GM13976 (cell line): ENCODE measurements around the gene EIF3B.

Experiments
- DNase-seq: peaks from one replicate; pipeline ENCODE4 v3.0.0; 2012; ENCODE audit warnings: low spot score
- in situ Hi-C: fragments of 300-500 bp; cut with MboI; formaldehyde crosslinking; loops from one replicate; pipeline ENCODE4 v1.12.0; 2022; ENCODE audit warnings: low sequenced_read_pairs, mixed read lengths, inconsistent platforms; ENCODE audit not compliant: unreplicated experiment
- TF ChIP-seq, protein P1 (sequence below): IDR thresholded peaks from 2 replicates; pipeline ENCODE4 v1.5.1; 2012; ENCODE audit warnings: borderline replicate concordance, mild to moderate bottlenecking; ENCODE audit not compliant: insufficient read depth; ENCODE audit errors: extremely low read depth, missing control alignments, control extremely low read depth

The EIF3B gene

DNA sequence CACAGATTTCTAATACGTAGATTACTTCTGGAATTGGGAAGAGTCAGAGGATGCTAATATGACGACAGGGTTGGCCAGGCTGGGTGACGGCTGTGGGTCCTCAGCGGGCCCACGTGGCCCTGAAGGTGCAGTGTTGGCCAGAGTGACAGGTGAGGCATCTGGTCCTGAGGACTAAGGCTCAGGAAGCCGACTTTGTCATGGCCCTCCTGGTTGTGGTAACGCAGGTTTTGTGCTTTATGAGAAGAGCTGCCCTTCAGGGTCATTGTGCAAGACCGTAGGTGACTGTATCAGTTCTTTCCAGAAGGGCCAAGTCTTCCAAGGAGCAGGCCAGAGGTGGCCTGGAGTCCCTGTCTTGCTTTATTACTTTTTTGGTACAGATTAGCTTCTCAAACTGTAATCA lies 2.5 kb downstream of the EIF3B start:
- DNase-seq: no peak
- in situ Hi-C loops: no loop called here
- TF ChIP-seq, protein P1, sequence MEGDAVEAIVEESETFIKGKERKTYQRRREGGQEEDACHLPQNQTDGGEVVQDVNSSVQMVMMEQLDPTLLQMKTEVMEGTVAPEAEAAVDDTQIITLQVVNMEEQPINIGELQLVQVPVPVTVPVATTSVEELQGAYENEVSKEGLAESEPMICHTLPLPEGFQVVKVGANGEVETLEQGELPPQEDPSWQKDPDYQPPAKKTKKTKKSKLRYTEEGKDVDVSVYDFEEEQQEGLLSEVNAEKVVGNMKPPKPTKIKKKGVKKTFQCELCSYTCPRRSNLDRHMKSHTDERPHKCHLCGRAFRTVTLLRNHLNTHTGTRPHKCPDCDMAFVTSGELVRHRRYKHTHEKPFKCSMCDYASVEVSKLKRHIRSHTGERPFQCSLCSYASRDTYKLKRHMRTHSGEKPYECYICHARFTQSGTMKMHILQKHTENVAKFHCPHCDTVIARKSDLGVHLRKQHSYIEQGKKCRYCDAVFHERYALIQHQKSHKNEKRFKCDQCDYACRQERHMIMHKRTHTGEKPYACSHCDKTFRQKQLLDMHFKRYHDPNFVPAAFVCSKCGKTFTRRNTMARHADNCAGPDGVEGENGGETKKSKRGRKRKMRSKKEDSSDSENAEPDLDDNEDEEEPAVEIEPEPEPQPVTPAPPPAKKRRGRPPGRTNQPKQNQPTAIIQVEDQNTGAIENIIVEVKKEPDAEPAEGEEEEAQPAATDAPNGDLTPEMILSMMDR: no peak

GRCh38 chr7:2357571-2357970 lies 2.9 kb downstream of the EIF3B start:
- in situ Hi-C loops: no loop called here
- DNase-seq: no peak
- TF ChIP-seq, protein P1: no peak

- TF ChIP-seq, protein P1: no peak
- in situ Hi-C loops: no loop called here
- DNase-seq: no peak
These were observed 4.4 kb downstream of the EIF3B start for GRCh38 chr7:2358968-2359527.

GRCh38 chr7:2359610-2360009 lies 5.0 kb downstream of the EIF3B start:
- DNase-seq: no peak
- in situ Hi-C loops: no loop called here

GRCh38 chr7:2360796-2361195 lies 6.2 kb downstream of the EIF3B start:
- no peak for DNase-seq
- in situ Hi-C loops: no loop called here
- TF ChIP-seq, protein P1: no peak

More at GRCh38 chr7:2359610-2360009, 5.0 kb downstream of the EIF3B start:
- TF ChIP-seq, protein P1: no peak

- TF ChIP-seq, protein P1: no peak
- no peak for DNase-seq
- in situ Hi-C loops: no loop called here
These were observed 7.9 kb downstream of the EIF3B start for GRCh38 chr7:2362385-2363088.

GRCh38 chr7:2369139-2369538 lies 14.5 kb downstream of the EIF3B start:
- no peak for DNase-seq
- in situ Hi-C loops: no loop called here
- TF ChIP-seq, protein P1: no peak
